ENCODE results near the gene ADGRG1. TPM values are rescaled to one million over a fixed set of nuclear protein-coding genes. Genes with fewer than 3 reads are reported as not detected.

ADGRG1 gene
- total RNA-seq, 3 donors from 2014 or later (not counting 1 experiment from before 2014, with no cell fraction given): 830 to 949 (median 858) TPM

DNA sequence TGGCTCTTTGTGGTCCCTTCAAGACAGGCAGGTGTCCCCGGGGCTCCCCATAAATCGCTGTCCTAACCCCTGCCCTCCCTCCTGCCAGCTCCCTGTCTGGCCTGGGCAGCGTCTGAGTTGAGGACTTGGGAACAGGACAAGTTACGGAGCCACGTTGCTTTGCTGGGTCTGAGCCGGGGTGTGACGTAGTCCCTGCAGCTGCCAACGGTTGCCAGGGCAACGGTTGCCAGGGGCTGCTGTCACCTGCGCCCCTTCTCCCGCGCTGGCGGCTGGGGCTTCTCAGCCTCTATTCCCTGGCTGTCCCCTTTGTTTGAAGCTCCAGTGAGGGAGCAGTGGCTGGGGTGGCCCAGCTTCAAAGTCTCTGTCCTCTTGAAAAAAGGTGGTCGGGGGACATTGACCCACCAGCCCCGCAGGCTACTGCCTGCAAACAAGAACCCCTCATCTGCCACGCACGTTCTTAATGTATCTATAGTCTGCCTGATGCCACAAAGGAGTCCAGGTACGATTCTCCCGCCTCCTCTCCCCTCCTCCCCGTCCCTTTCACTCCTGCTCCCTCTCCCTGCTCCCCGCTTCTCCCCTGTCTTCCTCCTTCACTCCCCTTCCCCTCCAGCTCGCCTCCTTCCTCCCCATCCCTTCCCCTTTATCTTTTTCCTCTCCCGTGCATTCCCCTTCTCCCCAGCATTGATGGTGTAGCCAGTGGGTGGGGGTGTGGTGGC is 10.9 kb downstream of the ADGRG1 start:
- H3K36me3 Mint-ChIP-seq: no peaks in the 10 kb centered on the region
- H3K27me3 Mint-ChIP-seq (ENCODE audit: low read depth in 2 of 2): no peaks in the 10 kb centered on the region
- no peak overlapping the region for H3K4me3 ChIP-seq (ENCODE audit: low read length)
- no peak for ATAC-seq
- no peaks in the 10 kb centered on the region for H3K9me3 Mint-ChIP-seq
- no peaks in the 10 kb centered on the region for H3K36me3 ChIP-seq (ENCODE audit: control insufficient read depth, insufficient read depth, low read length)
- H3K27me3 ChIP-seq (ENCODE audit: control insufficient read depth, insufficient read depth, low read length): no peaks in the 10 kb centered on the region
- no peak overlapping the region for H3K27ac ChIP-seq (ENCODE audit: low read length)
- no peaks in the 10 kb centered on the region for H3K9me3 ChIP-seq (ENCODE audit: control insufficient read depth, insufficient read depth, low read length)
- intact Hi-C loops (cut with micrococcal nuclease): no loop called here
- H3K4me3 Mint-ChIP-seq: no peak overlapping the region
- peaks cover 0 to 31% of the 10 kb centered on the region in 2 donors for H3K4me1 Mint-ChIP-seq
- TF ChIP-seq, protein P1, sequence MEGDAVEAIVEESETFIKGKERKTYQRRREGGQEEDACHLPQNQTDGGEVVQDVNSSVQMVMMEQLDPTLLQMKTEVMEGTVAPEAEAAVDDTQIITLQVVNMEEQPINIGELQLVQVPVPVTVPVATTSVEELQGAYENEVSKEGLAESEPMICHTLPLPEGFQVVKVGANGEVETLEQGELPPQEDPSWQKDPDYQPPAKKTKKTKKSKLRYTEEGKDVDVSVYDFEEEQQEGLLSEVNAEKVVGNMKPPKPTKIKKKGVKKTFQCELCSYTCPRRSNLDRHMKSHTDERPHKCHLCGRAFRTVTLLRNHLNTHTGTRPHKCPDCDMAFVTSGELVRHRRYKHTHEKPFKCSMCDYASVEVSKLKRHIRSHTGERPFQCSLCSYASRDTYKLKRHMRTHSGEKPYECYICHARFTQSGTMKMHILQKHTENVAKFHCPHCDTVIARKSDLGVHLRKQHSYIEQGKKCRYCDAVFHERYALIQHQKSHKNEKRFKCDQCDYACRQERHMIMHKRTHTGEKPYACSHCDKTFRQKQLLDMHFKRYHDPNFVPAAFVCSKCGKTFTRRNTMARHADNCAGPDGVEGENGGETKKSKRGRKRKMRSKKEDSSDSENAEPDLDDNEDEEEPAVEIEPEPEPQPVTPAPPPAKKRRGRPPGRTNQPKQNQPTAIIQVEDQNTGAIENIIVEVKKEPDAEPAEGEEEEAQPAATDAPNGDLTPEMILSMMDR (IDR thresholded peaks at IDR 0.05): no peak
- peak in 1 of 2 donors; percentile 67 for DNase-seq
- peak overlapping the region in 1 of 2 donors; percentile 20 for H3K27ac Mint-ChIP-seq
- WGBS (ENCODE audit: insufficient coverage): 58% methylated on average over 22 of the region's 23 CpGs
- H3K4me1 ChIP-seq (ENCODE audit: control insufficient read depth, insufficient read depth, low read length): peaks cover 18% of the 10 kb centered on the region

DNA sequence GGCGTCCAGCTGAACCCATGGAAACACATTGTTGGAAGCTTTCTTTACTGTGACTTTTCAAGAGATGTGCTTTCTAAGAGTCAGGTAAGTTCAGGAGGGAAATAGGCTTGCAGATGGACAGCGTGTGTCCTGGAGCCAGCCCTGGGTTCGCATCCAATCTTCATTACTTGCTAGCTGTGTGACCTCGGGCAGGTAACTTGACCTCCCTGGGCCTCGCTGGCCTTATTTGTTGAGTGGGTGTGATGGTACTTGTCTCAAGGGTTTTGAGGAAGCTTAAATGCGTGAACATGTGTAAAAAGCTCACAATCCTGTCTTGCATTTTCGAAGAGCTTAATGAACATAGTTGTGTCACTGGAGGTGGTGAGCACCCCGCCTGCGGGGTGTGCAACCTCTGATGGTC is 11.8 kb downstream of the ADGRG1 start:
- peaks cover 27% of the 10 kb centered on the region for H3K4me1 ChIP-seq (ENCODE audit: control insufficient read depth, insufficient read depth, low read length)
- TF ChIP-seq, protein P1 (IDR thresholded peaks at IDR 0.05): no peak
- no peak for DNase-seq
- no peaks in the 10 kb centered on the region for H3K27me3 ChIP-seq (ENCODE audit: control insufficient read depth, insufficient read depth, low read length)
- H3K4me3 ChIP-seq (ENCODE audit: low read length): no peak overlapping the region
- no peaks in the 10 kb centered on the region for H3K27me3 Mint-ChIP-seq (ENCODE audit: low read depth in 2 of 2)
- WGBS (ENCODE audit: insufficient coverage): 93% methylated on average over 9 of the region's 9 CpGs
- peaks cover 0 to 31% of the 10 kb centered on the region in 2 donors for H3K4me1 Mint-ChIP-seq
- H3K27ac ChIP-seq (ENCODE audit: low read length): no peak overlapping the region
- no peaks in the 10 kb centered on the region for H3K36me3 Mint-ChIP-seq
- intact Hi-C loops (cut with micrococcal nuclease): no loop called here
- no peaks in the 10 kb centered on the region for H3K9me3 ChIP-seq (ENCODE audit: control insufficient read depth, insufficient read depth, low read length)
- no peak overlapping the region for H3K4me3 Mint-ChIP-seq
- H3K27ac Mint-ChIP-seq: no peak overlapping the region
- no peaks in the 10 kb centered on the region for H3K9me3 Mint-ChIP-seq
- no peak for ATAC-seq
- H3K36me3 ChIP-seq (ENCODE audit: control insufficient read depth, insufficient read depth, low read length): no peaks in the 10 kb centered on the region

DNA sequence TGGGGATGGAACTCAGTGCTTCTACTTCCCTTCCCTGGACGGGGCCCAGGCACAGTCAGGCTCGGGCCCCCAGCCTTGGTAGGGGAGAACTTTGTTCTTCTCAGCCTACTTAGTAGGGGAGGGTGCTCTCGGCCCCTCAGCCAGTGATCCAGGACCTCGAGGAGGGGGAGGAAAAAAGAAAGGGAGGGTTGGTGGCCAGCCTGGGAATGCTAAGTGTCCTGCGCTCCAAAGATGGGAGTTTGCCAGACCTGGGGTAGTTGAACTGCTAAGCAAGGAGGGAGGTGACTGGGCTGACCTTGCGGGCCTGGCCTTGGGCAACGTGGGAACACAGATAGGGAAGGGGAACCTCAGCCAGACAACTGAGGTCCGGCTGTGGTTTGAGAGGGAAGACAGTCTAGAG is 12.2 kb downstream of the ADGRG1 start:
- Histone ChIP-seq H3K4me1 (ENCODE audit: control insufficient read depth, insufficient read depth, low read length) (peaks cover 31% of the 10 kb centered on the region), H3K9me3 (ENCODE audit: control insufficient read depth, insufficient read depth, low read length) (no peaks in the 10 kb centered on the region), H3K27me3 (ENCODE audit: control insufficient read depth, insufficient read depth, low read length) (no peaks in the 10 kb centered on the region), H3K36me3 (ENCODE audit: control insufficient read depth, insufficient read depth, low read length) (no peaks in the 10 kb centered on the region), H3K4me3 (ENCODE audit: low read length) (no peak overlapping the region), H3K27ac (ENCODE audit: low read length) (no peak overlapping the region)
- Mint-ChIP-seq H3K9me3 (no peaks in the 10 kb centered on the region), H3K27me3 (ENCODE audit: low read depth in 2 of 2) (no peaks in the 10 kb centered on the region), H3K4me1 (peaks cover 0 to 31% of the 10 kb centered on the region in 2 donors), H3K36me3 (no peaks in the 10 kb centered on the region), H3K4me3 (no peak overlapping the region), H3K27ac (no peak overlapping the region)
- ATAC-seq (no peak), DNase-seq (no peak)
- 70% methylated on average over 8 of the region's 8 CpGs for WGBS (ENCODE audit: insufficient coverage)
- TF ChIP-seq, protein P1 (IDR thresholded peaks at IDR 0.05): no peak
- intact Hi-C loops (cut with micrococcal nuclease): no loop called here
